A549 (cell line): ENCODE measurements around the gene CDKN1C. TPM values are rescaled to one million over a fixed set of nuclear protein-coding genes. Genes with fewer than 3 reads are reported as not detected.

Source experiments
- ATAC-seq, 2 experiments: fragments of 200-7000 bp in 1 of 2; fragments of >200 bp in 1 of 2; cut with Nextera tagmentation in 1 of 2; cut with Tn5 transposase in 1 of 2; 3 replicates each; pipeline versions ENCODE4 v1.8.0 to v1.9.1; 2018 to 2020; ENCODE audit warnings: mild to moderate bottlenecking in 1 of 2, moderate library complexity in 1 of 2
- CTCF ChIA-PET: fragments of 300-600 bp; sonication (Branson Sonifier 250); formaldehyde crosslinking; extraction: SDS; loops from one replicate; lab custom pipeline; 2021; ENCODE audit warnings: antibody characterized with exemption, inconsistent platforms; lab: Yijun Ruan, JAX
- POLR2A ChIA-PET: fragments of 350-600 bp; formaldehyde crosslinking; extraction: SDS; loops from one replicate; lab custom pipeline; 2021; ENCODE audit warnings: antibody characterized with exemption, inconsistent platforms; lab: Yijun Ruan, JAX
- DNase-seq, 2 experiments: peaks; one replicate each; pipeline versions ENCODE4 v3.0.0 to v3.0.0-alpha.2; 2011 to 2016; ENCODE audit warnings: low read depth in 1 of 2, low spot score in 1 of 2
- FAIRE-seq: peaks from 2 replicates; lab custom pipeline; 2011; peaks lifted over from hg19 to GRCh38; lab: Jason Lieb, UNC
- H3K27ac ChIP-seq, 2 experiments: fragments of >200 bp; sonication (Bioruptor Twin); formaldehyde crosslinking; 3 replicates each; pipeline ENCODE4 v1.5.1; 2016 to 2017
- H3K4me1 ChIP-seq: fragments of >200 bp; sonication (Bioruptor Twin); formaldehyde crosslinking; 3 replicates; pipeline ENCODE4 v1.6.1; 2016
- H3K4me2 ChIP-seq: fragments of >200 bp; sonication (Bioruptor Twin); formaldehyde crosslinking; 3 replicates; pipeline ENCODE4 v1.6.1; 2016
- H3K4me3 ChIP-seq: fragments of >200 bp; sonication (Bioruptor Twin); formaldehyde crosslinking; 3 replicates; pipeline ENCODE4 v1.5.1; 2016
- H3K9me3 ChIP-seq: fragments of >200 bp; sonication (Bioruptor Twin); formaldehyde crosslinking; 3 replicates; pipeline ENCODE4 v1.6.1; 2016
- BHLHE40 ChIP-seq: IDR thresholded peaks from 2 replicates; pipeline ENCODE4 v1.6.1; 2012; ENCODE audit warnings: low read depth, low read length, inconsistent platforms
- CBX2 ChIP-seq: fragments of 200-600 bp; sonication (generic); IDR thresholded peaks from 2 replicates; pipeline ENCODE4 v1.6.1; 2016; ENCODE audit warnings: low read depth, mild to moderate bottlenecking, borderline replicate concordance
- CBX8 ChIP-seq: fragments of 200-600 bp; sonication (generic); IDR thresholded peaks from 2 replicates; pipeline ENCODE4 v1.6.1; 2016
- CHD2 ChIP-seq: fragments of 150-350 bp; IDR thresholded peaks from 2 replicates; pipeline ENCODE4 v1.6.1; 2014; ENCODE audit warnings: low read length; ENCODE audit not compliant: partially characterized antibody
- EHF ChIP-seq: fragments of 250-450 bp; sonication (Bioruptor Pico); IDR thresholded peaks from 2 replicates; pipeline ENCODE4 v1.5.0; 2020; ENCODE audit warnings: mild to moderate bottlenecking
- FOXS1 ChIP-seq: fragments of 250-450 bp; sonication (Bioruptor Pico); IDR thresholded peaks from 2 replicates; pipeline ENCODE4 v1.5.0; 2020; ENCODE audit warnings: mild to moderate bottlenecking, moderate library complexity
- HEYL ChIP-seq: fragments of 250-450 bp; sonication (Bioruptor Pico); IDR thresholded peaks from 2 replicates; pipeline ENCODE4 v1.8.0; 2021; ENCODE audit warnings: mild to moderate bottlenecking, moderate library complexity
- HOXA7 ChIP-seq: fragments of 250-450 bp; sonication (Bioruptor Pico); IDR thresholded peaks from 2 replicates; pipeline ENCODE4 v1.5.0; 2020; ENCODE audit warnings: mild to moderate bottlenecking, moderate library complexity
- JUN ChIP-seq, 2 experiments: fragments of >200 bp; sonication (Bioruptor Twin); formaldehyde crosslinking; IDR thresholded peaks; 2 replicates in 1 of 2; 3 replicates in 1 of 2; pipeline ENCODE4 v1.6.1; 2016 to 2017
- KDM5A ChIP-seq: fragments of 200-600 bp; sonication (generic); IDR thresholded peaks from 2 replicates; pipeline ENCODE4 v1.6.1; 2016; ENCODE audit warnings: antibody characterized with exemption, mild to moderate bottlenecking
- MYC ChIP-seq: IDR thresholded peaks from 2 replicates; pipeline ENCODE4 v1.6.1; 2012; ENCODE audit warnings: mild to moderate bottlenecking, inconsistent platforms, low read length, improper control_type of control experiment, borderline replicate concordance
- NPAS2 ChIP-seq: fragments of 250-450 bp; sonication (Bioruptor Pico); IDR thresholded peaks from 2 replicates; pipeline ENCODE4 v1.8.0; 2022; ENCODE audit warnings: mild to moderate bottlenecking, moderate library complexity, borderline replicate concordance
- PHF8 ChIP-seq: fragments of 200-600 bp; sonication (generic); IDR thresholded peaks from 2 replicates; pipeline ENCODE4 v1.6.1; 2016; ENCODE audit warnings: low read depth, mild to moderate bottlenecking, antibody characterized with exemption, moderate library complexity, borderline replicate concordance
- POLR2A ChIP-seq: IDR thresholded peaks from 2 replicates; pipeline ENCODE4 v1.6.1; 2012; ENCODE audit warnings: mild to moderate bottlenecking, low read length
- RAD21 ChIP-seq, 2 experiments: fragments of >200 bp in 1 of 2; sonication (Bioruptor Twin) in 1 of 2; formaldehyde crosslinking in 1 of 2; IDR thresholded peaks in 1 of 2; conservative IDR thresholded peaks in 1 of 2; 2 replicates in 1 of 2; 3 replicates in 1 of 2; pipeline ENCODE4 v1.6.1; 2012 to 2018; ENCODE audit warnings: inconsistent platforms in 1 of 2
- RARB ChIP-seq: fragments of 250-450 bp; sonication (Bioruptor Pico); IDR thresholded peaks from 2 replicates; pipeline ENCODE4 v1.8.0; 2021; ENCODE audit warnings: mild to moderate bottlenecking, moderate library complexity
- RCOR1 ChIP-seq: fragments of 150-350 bp; IDR thresholded peaks from 2 replicates; pipeline ENCODE4 v1.6.1; 2014; ENCODE audit warnings: antibody characterized with exemption, low read length, low read depth
- RFX5 ChIP-seq: fragments of 450-650 bp; IDR thresholded peaks from 2 replicates; pipeline ENCODE4 v1.7.1; 2014; ENCODE audit warnings: antibody characterized with exemption, mild to moderate bottlenecking, moderate library complexity
- ZNF302 ChIP-seq: fragments of 250-450 bp; sonication (Bioruptor Pico); IDR thresholded peaks from 2 replicates; pipeline ENCODE4 v1.9.0; 2021; ENCODE audit warnings: inconsistent platforms, mild to moderate bottlenecking, moderate library complexity
- WGBS: methylation state at CpG from one replicate; pipeline ENCODE4 v1.1.6; 2017; ENCODE audit errors: missing lambda C conversion rate; 5-methylcytosine and 5-hydroxymethylcytosine counted together
- polyA plus RNA-seq, 4 experiments: library from polyadenylated mRNA; depleted of rRNA in 3 of 4; stranded (reverse); fragments of >200 nt; fragmentation: RNase III in 1 of 4; extraction: RNeasy Plus Mini Kit Qiagen cat#74134 plus additional on column Dnase treatment in 1 of 4; gene quantifications; 2 replicates in 3 of 4; 3 replicates in 1 of 4; pipeline ENCODE4 v1.2.3, GENCODE V29; 2011 to 2017
- TF ChIP-seq, protein P1 (sequence below): IDR thresholded peaks from 2 replicates; pipeline ENCODE4 v1.6.1; 2012
- TF ChIP-seq, protein P2 (sequence below): fragments of 250-450 bp; sonication (Bioruptor Pico); IDR thresholded peaks from 2 replicates; pipeline ENCODE4 v1.5.0; 2021; ENCODE audit warnings: mild to moderate bottlenecking, moderate library complexity, borderline replicate concordance

The CDKN1C gene
- polyA plus RNA-seq, 2 of the 4 experiments (the other 2 are of a cell fraction): 0.30 to 0.41 TPM

DNA sequence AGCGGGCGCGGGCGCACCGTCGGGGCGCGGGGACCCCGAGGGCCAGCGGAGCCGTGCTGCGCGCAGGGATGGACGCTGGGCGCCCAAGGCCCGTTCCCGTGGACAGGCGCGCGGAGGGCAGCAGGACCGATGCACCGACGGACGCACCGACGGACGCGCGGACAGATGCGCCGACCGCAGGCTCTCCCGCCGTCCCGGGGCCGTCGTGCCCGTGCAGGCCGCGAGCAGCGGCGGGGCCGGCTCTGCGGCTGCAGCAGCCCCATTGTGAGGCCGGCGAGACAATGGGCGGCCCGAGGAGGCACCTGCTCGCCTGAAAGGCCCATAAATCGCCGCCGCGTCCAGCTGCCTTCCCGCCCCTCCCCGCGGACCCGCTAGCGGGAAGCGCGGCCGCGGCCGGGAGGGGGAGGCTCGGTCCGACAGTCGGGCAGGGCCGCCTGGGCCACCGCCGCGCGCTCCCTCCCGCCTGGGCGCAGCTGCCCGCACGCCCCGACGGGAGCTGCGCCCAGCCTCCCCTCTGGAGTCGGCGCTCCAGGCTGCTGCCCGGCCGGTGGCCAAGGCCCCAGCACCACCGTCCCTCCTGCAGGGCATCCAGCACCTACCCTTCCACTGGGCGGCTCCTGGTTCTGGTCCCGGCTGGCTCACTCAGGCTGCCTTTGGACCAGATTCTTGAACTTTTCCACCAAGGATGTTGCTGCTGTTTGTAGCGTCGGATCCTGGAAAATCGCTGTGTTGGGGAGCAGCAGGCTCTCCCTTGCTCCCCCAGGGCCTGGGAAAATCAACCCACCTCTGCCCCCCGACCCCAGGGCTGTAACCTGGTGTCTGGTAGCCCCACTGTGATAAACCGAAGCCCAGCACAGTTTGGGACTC, 15.8 kb downstream of the CDKN1C start:
- ChIA-PET POLR2A (no interaction called here), CTCF (interaction anchor here (0.8 to 1.4 kb wide), 3 partner anchors 18 to 23 kb away, joined by 3 read pairs; no protein-coding TSS in a partner anchor)
- H3K4me3 ChIP-seq: no peak overlapping the region
- DNase-seq (no peak), FAIRE-seq (no peak), ATAC-seq (no peak)
- no peaks in the 10 kb centered on the region for H3K4me1 ChIP-seq
- WGBS: 90% methylated on average over 55 of the region's 90 CpGs
- no peak for TF ChIP-seq EHF
- H3K27ac ChIP-seq: no peak overlapping the region
- H3K9me3 ChIP-seq: no peaks in the 10 kb centered on the region
- no peak overlapping the region for H3K4me2 ChIP-seq

GRCh38 chr11:2869134-2869526, 16.4 kb downstream of the CDKN1C start:
- no peak for FAIRE-seq
- no peak for DNase-seq
- no peak overlapping the region for H3K4me2 ChIP-seq
- POLR2A ChIA-PET: no interaction called here
- no peak for ATAC-seq
- WGBS: 90% methylated on average over 37 of the region's 37 CpGs
- CTCF ChIA-PET: interaction anchor here (0.8 to 1.2 kb wide), 4 partner anchors 10 to 337 kb away, joined by 3 to 4 read pairs (median 3); no protein-coding TSS in a partner anchor
- TF ChIP-seq EHF: no peak
- no peak for TF ChIP-seq ZNF302 (CRISPR knock-in tag)
- TF ChIP-seq BHLHE40: no peak
- TF ChIP-seq MYC: no peak
- no peak for TF ChIP-seq CHD2
- TF ChIP-seq PHF8: no peak
- no peak for TF ChIP-seq FOXS1 (CRISPR knock-in tag)
- TF ChIP-seq RCOR1: no peak
- no peak for TF ChIP-seq CBX8
- TF ChIP-seq, protein P1, sequence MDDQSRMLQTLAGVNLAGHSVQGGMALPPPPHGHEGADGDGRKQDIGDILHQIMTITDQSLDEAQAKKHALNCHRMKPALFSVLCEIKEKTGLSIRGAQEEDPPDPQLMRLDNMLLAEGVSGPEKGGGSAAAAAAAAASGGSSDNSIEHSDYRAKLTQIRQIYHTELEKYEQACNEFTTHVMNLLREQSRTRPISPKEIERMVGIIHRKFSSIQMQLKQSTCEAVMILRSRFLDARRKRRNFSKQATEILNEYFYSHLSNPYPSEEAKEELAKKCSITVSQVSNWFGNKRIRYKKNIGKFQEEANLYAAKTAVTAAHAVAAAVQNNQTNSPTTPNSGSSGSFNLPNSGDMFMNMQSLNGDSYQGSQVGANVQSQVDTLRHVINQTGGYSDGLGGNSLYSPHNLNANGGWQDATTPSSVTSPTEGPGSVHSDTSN: no peak
- no peak for TF ChIP-seq POLR2A
- H3K4me1 ChIP-seq: no peaks in the 10 kb centered on the region
- no peaks in the 10 kb centered on the region for H3K9me3 ChIP-seq
- no peak overlapping the region for H3K4me3 ChIP-seq
- H3K27ac ChIP-seq: no peak overlapping the region

DNA sequence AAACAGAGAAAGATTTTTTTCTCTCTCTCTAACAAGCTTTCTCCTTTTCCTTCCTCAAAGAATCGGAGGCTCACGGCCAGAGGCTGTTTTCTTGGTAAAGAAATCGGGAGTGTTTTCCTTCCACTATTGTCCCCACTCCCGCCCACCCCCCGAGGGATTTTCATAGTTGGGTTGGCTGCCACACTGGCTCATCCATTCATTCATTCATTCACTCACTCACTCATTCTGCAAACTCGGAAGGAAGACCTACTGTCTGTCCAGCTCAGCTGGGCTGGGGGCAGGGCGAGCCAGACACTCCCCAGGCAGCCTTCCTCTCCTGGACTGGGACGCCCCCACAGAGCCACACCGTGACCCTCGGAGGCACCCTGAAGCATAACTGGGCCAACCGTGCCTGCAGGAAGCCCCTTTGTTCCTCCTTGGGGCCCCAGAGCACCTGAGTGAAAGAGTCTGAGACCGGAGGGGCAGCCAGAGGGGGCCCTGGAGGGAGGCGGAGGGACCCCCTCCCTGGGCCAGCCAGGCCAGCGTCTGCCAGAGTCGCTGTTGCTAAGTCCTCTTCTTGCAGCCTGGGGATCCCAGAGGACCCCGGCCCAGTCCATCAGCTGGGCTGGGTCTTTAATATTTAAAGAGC, 17.0 kb downstream of the CDKN1C start:
- no peak overlapping the region for H3K4me3 ChIP-seq
- WGBS: 48% methylated on average over 10 of the region's 16 CpGs
- H3K9me3 ChIP-seq: no peaks in the 10 kb centered on the region
- POLR2A ChIA-PET: no interaction called here
- no peak overlapping the region for H3K27ac ChIP-seq
- no peaks in the 10 kb centered on the region for H3K4me1 ChIP-seq
- CTCF ChIA-PET: interaction anchor here (0.8 to 1.2 kb wide), 4 partner anchors 10 to 337 kb away, joined by 3 to 4 read pairs (median 3); no protein-coding TSS in a partner anchor
- TF ChIP-seq JUN (IDR thresholded peaks at IDR 0.05) (no peak), RARB (CRISPR knock-in tag) (no peak), HOXA7 (CRISPR knock-in tag) (no peak), RAD21 (conservative IDR thresholded peaks at IDR 0.05 in 1 of 2, IDR thresholded peaks at IDR 0.05 in 1 of 2) (no peak), KDM5A (no peak), CBX2 (no peak), HEYL (CRISPR knock-in tag) (no peak), RFX5 (no peak), NPAS2 (CRISPR knock-in tag) (no peak)
- TF ChIP-seq, protein P2, sequence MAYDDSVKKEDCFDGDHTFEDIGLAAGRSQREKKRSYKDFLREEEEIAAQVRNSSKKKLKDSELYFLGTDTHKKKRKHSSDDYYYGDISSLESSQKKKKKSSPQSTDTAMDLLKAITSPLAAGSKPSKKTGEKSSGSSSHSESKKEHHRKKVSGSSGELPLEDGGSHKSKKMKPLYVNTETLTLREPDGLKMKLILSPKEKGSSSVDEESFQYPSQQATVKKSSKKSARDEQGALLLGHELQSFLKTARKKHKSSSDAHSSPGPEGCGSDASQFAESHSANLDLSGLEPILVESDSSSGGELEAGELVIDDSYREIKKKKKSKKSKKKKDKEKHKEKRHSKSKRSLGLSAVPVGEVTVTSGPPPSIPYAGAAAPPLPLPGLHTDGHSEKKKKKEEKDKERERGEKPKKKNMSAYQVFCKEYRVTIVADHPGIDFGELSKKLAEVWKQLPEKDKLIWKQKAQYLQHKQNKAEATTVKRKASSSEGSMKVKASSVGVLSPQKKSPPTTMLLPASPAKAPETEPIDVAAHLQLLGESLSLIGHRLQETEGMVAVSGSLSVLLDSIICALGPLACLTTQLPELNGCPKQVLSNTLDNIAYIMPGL (CRISPR knock-in tag): no peak
- FAIRE-seq (no peak), DNase-seq (no peak), ATAC-seq (no peak)
- no peak overlapping the region for H3K4me2 ChIP-seq
